Endothelial cell (in vitro differentiated cells): ENCODE results near the gene APOH. TPM values are rescaled to one million over a fixed set of nuclear protein-coding genes. Genes with fewer than 3 reads are reported as not detected.
"Not testable (repeated sequence)": the region's sequence is repeated elsewhere in the genome, so short reads cannot be mapped to it uniquely, and the experiment has no call there.

ENCODE experiments used
- DNase-seq: peaks from one replicate; pipeline ENCODE4 v3.0.0; 2021; ENCODE audit warnings: low spot score
- H3K27ac Mint-ChIP-seq: one replicate; pipeline ENCODE4 v1.8.0; 2021; ENCODE audit warnings: mixed read lengths, inconsistent platforms; ENCODE audit not compliant: unreplicated experiment
- H3K27me3 Mint-ChIP-seq: one replicate; pipeline ENCODE4 v1.8.0; 2021; ENCODE audit warnings: mild to moderate bottlenecking, moderate library complexity, mixed read lengths, inconsistent platforms; ENCODE audit not compliant: unreplicated experiment
- H3K36me3 Mint-ChIP-seq: one replicate; pipeline ENCODE4 v1.8.0; 2021; ENCODE audit warnings: mild to moderate bottlenecking, low read depth, mixed read lengths, inconsistent platforms; ENCODE audit not compliant: unreplicated experiment
- H3K4me1 Mint-ChIP-seq: one replicate; pipeline ENCODE4 v1.8.0; 2021; ENCODE audit warnings: mild to moderate bottlenecking, mixed read lengths, inconsistent platforms; ENCODE audit not compliant: unreplicated experiment
- H3K4me3 Mint-ChIP-seq: one replicate; pipeline ENCODE4 v1.8.0; 2021; ENCODE audit warnings: mild to moderate bottlenecking, mixed read lengths, inconsistent platforms; ENCODE audit not compliant: unreplicated experiment
- H3K9me3 Mint-ChIP-seq: one replicate; pipeline ENCODE4 v1.8.0; 2021; ENCODE audit warnings: mixed read lengths, inconsistent platforms; ENCODE audit not compliant: unreplicated experiment
- total RNA-seq: library from RNA; stranded (reverse); fragmentation: NEBNext Ultra II Directional; extraction: Animal tissue kit (Norgen Biotek cat#: 25700); gene quantifications from one replicate; pipeline ENCODE4 v1.2.1, GENCODE V29; 2021; ENCODE audit not compliant: unreplicated experiment
- TF ChIP-seq, protein P1 (sequence below): fragments of 200-600 bp; sonication (generic); IDR thresholded peaks from one replicate; pipeline ENCODE4 v1.5.0; 2021; ENCODE audit warnings: antibody characterized with exemption; ENCODE audit not compliant: unreplicated experiment

The APOH gene
- total RNA-seq, 1 donor from 2014 or later, result not detected

GRCh38 chr17:66255112-66255511 is 25.9 kb upstream of the APOH start:
- Mint-ChIP-seq H3K27ac (no peak overlapping the region), H3K36me3 (no peaks in the 10 kb centered on the region), H3K9me3 (no peaks in the 10 kb centered on the region), H3K27me3 (no peaks in the 10 kb centered on the region), H3K4me1 (no peaks in the 10 kb centered on the region), H3K4me3 (no peak overlapping the region)
- peak; percentile 10 for DNase-seq
- TF ChIP-seq, protein P1, sequence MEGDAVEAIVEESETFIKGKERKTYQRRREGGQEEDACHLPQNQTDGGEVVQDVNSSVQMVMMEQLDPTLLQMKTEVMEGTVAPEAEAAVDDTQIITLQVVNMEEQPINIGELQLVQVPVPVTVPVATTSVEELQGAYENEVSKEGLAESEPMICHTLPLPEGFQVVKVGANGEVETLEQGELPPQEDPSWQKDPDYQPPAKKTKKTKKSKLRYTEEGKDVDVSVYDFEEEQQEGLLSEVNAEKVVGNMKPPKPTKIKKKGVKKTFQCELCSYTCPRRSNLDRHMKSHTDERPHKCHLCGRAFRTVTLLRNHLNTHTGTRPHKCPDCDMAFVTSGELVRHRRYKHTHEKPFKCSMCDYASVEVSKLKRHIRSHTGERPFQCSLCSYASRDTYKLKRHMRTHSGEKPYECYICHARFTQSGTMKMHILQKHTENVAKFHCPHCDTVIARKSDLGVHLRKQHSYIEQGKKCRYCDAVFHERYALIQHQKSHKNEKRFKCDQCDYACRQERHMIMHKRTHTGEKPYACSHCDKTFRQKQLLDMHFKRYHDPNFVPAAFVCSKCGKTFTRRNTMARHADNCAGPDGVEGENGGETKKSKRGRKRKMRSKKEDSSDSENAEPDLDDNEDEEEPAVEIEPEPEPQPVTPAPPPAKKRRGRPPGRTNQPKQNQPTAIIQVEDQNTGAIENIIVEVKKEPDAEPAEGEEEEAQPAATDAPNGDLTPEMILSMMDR, result peak; percentile 46

GRCh38 chr17:66253458-66253857 is 24.2 kb upstream of the APOH start:
- not testable (repeated sequence) for H3K9me3 Mint-ChIP-seq, DNase-seq, H3K36me3 Mint-ChIP-seq, H3K4me3 Mint-ChIP-seq, H3K27ac Mint-ChIP-seq, H3K4me1 Mint-ChIP-seq, H3K27me3 Mint-ChIP-seq

DNA sequence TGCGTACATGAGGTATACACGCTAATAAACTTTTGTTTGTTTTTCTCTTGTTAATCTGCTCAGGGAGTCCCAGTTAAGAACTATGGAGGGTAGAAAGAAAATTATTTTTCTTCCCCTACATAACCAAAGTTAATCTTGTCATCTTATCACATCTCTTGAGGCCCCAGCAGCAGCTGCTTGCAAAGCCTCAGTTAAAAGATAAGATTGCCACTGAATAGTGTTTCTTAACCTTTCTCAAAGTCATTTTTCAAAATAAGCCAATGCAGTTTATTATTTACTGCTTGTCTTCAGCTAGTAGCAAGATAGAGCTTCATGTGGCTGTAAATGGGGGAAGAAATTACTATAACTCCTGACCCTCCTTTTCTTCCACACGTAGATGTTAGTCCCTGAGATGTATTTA is 21.5 kb upstream of the APOH start:
- Mint-ChIP-seq H3K4me3 (no peak overlapping the region), H3K36me3 (no peaks in the 10 kb centered on the region), H3K27me3 (no peaks in the 10 kb centered on the region), H3K4me1 (no peaks in the 10 kb centered on the region), H3K27ac (no peak overlapping the region), H3K9me3 (no peaks in the 10 kb centered on the region)
- DNase-seq, result no peak
- TF ChIP-seq, protein P1, result no peak

GRCh38 chr17:66248285-66248684 is 19.1 kb upstream of the APOH start:
- H3K4me3 Mint-ChIP-seq, result no peak overlapping the region
- TF ChIP-seq, protein P1, result no peak
- H3K27me3 Mint-ChIP-seq, result no peaks in the 10 kb centered on the region
- H3K4me1 Mint-ChIP-seq, result no peaks in the 10 kb centered on the region
- DNase-seq, result no peak
- no peaks in the 10 kb centered on the region for H3K9me3 Mint-ChIP-seq
- no peaks in the 10 kb centered on the region for H3K36me3 Mint-ChIP-seq
- H3K27ac Mint-ChIP-seq, result no peak overlapping the region

DNA sequence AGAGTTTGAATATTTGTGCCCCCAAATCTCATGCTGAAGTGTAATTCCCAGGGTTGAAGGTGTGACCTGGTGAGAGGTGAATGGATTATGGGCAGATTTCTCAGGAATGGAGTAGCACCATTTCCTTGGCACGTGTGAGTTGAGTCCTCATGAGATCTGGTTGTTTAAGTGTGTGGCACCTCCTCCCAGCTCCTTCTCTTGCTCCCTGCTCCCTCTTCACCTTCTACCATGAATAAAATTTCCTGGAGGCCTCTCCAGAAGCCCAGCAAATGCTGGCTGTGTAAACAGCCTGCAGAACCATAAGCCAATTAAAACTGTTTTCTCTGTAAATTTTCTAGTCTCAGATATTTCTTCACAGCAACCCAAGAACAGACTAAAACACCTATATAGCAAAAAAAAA is 12.6 kb upstream of the APOH start:
- no peaks in the 10 kb centered on the region for H3K9me3 Mint-ChIP-seq
- no peaks in the 10 kb centered on the region for H3K27me3 Mint-ChIP-seq
- no peaks in the 10 kb centered on the region for H3K36me3 Mint-ChIP-seq
- no peak for DNase-seq
- no peak overlapping the region for H3K27ac Mint-ChIP-seq
- H3K4me1 Mint-ChIP-seq, result no peaks in the 10 kb centered on the region
- TF ChIP-seq, protein P1, result no peak
- H3K4me3 Mint-ChIP-seq, result no peak overlapping the region

DNA sequence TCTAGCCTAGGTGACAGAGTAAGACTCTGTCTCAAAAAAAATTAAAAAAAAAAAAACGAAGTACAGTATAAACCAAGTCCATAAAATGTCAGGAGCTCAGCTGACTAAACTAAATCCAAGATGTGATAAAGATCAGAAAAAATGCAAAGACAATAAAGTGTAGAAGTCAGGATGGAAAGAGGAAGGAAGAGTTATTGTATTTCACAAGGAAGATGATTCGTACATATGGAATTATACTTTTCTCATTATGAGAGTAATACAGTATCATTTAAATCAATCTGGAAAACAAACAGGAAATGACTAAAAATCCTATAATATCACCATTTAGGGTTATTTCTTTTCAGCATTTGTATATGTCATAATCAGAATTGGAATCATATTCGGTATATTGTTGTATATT is 11.4 kb upstream of the APOH start:
- no peak for DNase-seq
- Mint-ChIP-seq H3K4me3 (no peak overlapping the region), H3K9me3 (no peaks in the 10 kb centered on the region), H3K36me3 (no peaks in the 10 kb centered on the region), H3K27ac (no peak overlapping the region), H3K27me3 (no peaks in the 10 kb centered on the region), H3K4me1 (no peaks in the 10 kb centered on the region)
- TF ChIP-seq, protein P1, result no peak
